HG03139 (cell line): ENCODE data around the gene NTN1.

ENCODE experiments used
- ATAC-seq: cut with Tn5 transposase; IDR thresholded peaks from one replicate; pipeline ENCODE4 v1.9.1; 2021; ENCODE audit not compliant: unreplicated experiment

Gene NTN1

DNA sequence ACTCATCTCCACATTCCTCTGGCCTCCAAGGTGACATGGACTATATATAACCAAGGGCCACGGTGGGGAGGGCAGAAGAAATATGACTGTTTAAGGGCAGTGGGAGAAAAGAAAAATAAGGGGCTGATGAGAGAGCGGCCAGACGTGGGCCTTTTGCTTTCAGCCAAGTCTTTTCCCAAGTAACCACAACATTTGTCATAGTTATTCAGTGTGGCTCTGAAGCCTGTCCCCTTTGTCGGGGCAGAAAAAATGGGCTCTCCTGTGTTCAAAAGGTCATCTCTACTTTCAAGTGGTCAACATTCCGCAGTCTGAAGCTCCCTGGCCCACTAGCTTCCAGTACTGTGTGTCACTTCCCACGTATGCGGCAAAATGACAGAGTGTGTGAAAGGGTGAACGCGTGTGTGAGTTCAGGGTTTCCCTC lies 245.4 kb downstream of the NTN1 start:
- ATAC-seq, result no peak

DNA sequence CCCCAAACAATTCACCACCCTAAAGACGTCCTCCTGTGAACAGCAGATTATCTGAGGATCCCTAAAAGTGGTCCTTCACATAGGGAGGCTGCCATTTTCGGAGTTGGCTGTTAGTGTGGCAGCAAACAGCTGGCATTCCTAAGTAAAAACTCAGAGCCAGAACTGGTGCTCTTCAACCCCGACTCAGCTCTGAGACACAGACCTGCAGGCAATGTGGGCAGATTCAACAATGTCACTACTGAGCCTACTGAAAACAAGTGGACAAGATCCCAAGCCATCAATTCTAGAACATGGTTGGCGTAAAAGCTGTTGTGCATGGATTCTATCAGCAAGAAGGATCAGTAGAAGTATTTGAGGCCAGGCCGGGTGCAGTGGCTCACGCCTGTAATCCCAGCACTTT lies 247.2 kb downstream of the NTN1 start:
- no peak for ATAC-seq

DNA sequence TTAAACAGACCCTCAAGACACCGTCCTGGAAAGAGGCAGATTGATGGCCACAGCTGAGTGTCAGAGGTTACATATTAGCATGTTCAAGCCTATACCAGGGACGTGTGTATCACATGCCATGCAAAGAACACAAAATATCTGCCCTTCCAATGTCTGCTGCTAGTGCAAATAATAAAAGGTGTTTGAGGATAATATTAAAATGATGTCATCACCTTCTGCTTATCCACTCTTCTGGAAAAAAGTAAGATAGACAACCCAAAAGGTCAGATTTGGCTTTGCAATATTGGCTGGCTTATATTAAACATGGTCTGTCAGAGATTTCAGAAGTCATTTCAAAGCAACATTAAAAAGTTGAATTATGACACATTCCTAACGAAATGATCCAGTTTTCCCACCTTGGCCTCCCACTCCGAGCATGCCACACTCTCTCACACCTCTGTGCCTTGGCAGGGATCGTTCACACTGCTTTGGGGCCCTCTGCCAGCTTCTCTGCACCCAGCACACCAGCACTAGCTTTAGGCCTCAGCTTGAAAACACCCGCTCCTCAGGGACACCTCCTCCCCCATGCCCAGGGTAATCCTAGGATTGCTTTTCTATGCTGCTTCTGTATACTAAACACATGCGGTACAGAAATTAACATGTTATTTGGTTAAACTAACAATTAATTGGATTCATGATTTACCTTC lies 248.2 kb downstream of the NTN1 start:
- no peak for ATAC-seq

DNA sequence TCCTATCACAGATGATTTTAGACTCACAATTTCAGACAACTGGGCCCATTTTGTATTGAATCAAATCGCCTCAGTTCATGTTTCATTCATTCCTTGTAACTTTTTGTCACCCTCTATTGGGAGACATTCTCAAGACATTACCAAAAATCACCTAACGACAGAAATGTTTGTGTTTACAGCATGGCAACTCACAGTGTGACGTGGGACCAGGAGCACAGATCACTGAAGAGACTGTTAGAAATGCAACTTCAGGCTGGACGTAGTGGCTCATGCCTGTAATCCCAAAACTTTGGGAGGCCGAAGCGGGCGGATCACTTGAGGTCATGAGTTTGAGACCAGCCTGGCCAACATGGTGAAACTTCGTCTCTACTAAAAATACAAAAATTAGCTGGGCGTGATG lies 249.6 kb downstream of the NTN1 start:
- ATAC-seq, result no peak

DNA sequence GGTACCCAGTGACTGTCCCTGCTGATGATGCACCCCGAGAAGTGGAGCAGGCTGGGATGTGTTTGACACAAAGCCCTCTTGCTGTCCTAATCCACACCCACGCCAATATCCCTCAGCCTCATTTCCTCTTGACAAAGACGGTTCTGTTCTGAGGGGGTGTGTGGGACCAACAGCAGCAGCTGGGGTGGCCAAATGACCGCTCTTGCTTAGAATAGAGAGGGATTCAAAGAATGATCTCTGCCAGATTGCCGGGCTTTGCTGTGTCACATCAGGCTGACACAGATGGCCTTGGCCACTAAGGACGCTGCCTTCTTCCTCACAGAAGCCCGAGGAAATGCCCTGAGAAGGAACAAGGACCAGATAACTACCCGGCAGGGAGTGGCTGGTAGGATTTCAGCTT lies 250.7 kb downstream of the NTN1 start:
- no peak for ATAC-seq

DNA sequence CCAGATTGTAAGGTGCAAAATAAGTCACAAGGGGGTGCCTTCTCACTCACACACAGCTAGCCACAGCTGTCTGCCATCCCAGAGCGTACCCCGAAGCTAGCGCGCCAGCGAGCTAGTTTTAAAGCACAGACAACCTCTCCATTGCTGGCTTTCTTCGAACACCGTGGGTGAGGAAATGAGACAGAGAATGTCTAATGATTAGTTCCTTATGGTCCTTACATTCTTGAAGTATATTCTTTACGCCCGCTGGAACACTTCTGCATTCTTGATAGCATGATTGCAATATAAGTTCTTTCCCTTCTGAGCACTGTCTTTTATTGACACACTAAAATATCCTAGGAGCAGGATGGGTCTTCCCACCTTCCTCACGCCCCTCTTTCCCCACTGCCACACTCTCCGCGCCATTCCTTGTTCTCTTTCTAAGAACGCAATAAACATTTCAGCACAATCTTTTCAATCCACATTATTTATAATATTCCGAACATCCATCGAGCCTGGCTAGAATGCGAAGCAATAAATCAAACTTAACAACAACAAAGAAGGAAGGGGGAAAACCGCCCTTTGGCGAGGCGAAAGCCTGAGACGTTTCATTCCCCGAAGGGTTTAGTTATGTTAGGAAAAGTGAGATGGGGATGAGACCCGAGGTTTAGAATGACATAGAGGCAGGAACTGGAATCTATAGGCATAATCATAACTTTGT lies 251.3 kb downstream of the NTN1 start:
- no peak for ATAC-seq

DNA sequence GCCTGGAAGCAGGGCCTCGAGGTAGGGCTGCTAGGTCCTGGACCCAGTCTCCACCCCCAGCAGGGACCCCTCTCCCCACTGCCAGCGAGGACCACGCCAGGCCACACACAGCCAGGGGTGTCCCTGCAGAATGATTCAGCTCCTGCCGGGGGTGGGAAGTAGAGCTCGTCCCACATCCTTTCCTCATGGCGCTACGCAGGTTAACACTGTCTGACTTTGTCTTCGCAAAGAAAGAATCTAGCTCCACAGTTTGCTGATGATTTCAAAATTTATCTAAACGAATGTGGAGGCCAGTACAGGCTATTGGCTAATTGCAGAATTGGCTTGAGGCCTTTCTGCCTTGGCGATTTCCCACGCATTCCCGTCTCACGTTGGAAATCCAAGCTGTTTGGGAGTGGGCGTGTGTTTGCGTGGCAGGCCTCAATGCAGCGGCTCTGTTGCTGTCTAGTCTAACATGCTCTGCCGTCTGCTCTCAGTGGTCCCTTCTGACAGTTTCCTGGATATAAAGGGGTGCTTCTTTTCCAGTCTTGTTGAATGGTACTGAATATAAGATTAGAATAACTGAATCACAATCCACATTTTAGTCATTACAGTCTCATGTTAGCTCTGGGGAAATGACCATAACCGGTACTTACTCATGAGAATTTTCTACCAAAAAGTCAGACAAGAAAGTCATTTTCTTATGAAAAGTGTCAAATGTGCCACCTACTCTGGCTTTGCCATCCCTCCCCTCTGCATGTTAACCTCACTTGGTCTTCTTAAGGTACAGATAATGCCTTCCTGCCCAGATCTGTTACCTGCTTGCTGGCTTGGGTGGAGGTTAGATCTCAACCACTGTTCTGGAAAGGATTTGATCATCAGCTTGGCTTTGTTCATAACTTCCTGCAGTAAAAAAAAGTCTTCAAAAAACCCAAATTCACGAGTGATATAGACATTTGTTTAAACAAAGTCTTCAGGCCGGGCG lies 252.4 kb downstream of the NTN1 start:
- ATAC-seq, result no peak

DNA sequence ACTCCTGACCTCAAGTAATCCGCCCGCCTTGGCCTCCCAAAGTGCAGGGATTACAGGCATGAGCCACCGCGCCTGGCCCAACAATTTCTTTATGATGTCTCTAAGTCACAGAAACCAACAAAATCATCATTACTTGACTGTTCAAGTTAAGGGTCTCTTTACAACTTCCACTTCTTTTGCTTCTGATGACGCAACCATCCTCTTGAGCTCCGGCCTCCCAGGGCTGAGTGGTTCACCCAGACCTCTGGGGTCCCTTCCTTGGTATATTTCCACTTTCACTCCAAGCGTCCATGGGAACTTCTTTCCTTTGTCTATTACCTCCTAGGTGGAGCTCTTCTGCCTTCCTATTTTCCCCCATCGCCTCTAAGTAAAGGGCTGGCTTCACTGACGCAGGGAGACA lies 253.7 kb downstream of the NTN1 start:
- ATAC-seq, result no peak

DNA sequence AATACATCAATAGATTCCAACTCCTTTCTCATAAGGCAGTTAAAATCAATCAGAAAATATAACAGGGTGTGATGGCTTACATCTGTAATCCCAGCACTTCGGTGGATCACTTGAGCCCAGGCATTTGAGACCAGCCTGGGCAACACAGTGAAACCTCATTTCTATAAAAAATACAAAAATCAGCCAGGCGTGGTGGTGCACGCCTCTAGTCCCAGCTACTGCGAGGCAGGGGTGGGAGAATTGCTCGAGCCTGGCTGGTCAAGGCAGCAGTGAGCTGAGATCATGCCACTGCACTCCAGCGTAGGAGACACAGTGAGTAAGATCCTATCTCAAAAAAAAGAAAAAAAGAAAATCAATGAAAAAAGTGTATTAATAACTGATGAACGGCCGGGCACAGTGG lies 258.6 kb downstream of the NTN1 start:
- ATAC-seq, result no peak

DNA sequence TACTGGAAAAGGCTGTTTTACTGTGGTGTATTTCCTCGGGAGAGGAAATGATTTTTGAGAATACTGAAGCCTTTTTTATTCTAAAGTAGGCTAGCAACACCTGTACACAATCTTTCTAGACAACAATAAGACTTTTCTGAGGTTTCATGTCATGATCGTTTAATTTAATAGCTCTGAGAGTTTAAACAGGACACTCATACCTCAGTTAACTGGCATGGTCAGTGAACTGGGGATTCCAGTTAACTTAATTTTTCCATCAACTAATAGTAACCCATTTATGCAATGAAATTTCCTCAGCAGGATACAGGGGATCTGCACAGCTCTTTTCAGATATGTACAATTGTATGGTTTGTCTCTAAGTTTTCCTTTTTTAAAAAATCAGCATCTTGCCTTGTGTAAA lies 262.6 kb downstream of the NTN1 start:
- ATAC-seq, result no peak

DNA sequence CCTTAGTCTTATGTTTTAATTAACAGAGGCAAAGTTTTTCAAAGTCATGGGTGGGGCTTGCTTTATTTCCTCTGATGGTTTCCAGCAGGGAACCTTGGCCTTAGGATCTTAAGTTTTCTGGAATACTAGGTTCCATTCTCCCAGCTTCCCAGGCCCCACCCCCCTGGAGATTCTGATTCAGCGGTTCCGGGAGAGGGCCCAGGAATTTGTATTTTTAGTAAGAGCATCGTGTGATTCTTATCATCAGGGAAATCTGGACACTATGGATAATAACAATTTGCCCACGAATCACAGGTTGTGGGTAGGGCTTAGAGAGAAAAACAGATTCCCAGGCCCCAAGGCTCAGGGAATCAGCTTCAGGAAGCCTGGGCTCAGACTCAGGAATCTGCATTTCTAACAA lies 263.6 kb downstream of the NTN1 start:
- no peak for ATAC-seq

DNA sequence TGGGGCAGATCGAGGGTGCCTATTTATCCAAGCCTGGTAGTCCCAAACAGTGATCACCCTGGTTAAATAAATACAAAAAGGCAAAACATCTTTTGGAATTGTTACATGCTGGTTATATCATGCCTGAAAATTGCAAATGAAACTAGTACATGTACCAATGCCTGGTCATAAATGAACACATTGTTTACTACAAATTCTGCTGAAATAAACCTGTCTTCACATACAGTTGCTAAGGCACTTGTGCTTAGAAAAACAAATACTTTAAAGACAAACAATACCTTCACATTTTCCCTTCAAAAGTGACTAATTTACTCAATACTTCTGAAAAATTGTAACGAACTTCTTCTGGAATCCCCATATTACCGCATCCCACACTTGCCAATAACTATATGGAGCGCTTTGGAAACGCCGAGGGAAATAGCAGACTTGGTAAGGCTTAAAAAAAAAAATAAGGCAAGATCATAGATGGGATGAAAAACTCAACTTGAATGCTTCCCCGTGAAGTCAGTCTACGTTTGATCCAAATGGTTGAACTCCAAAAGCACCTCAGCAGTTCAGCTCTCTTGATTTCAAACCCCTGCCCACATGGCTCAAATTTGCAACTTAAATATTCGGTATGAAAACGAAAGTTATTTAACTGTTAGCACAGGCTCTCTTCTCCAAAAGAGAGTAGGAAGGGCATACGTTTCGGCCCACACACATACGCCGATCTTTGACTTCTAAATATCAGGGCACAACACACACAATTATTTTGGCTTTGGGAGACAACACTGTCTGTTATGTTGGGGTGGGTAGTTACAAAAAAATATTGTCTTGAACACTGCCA lies 264.5 kb downstream of the NTN1 start:
- no peak for ATAC-seq

DNA sequence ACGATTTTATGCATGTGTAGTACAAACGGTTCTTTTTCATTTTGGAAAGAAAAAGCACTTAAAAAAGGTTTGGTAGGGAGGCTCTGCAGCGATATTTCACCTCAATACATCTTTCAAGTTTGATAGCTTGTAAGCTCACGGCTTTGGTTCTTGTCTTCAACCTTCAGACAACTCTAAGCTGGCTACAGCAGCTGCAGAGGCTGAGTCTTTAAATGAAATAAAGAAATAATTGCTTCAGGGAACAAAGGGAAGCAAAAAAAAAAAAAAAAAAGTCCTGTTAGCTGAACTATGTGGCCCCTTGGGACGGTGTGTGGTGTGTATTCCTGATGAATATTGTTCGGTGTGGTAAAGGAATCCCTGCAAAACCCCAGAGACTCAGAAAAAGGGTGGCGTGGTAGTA lies 265.1 kb downstream of the NTN1 start:
- ATAC-seq, result no peak

DNA sequence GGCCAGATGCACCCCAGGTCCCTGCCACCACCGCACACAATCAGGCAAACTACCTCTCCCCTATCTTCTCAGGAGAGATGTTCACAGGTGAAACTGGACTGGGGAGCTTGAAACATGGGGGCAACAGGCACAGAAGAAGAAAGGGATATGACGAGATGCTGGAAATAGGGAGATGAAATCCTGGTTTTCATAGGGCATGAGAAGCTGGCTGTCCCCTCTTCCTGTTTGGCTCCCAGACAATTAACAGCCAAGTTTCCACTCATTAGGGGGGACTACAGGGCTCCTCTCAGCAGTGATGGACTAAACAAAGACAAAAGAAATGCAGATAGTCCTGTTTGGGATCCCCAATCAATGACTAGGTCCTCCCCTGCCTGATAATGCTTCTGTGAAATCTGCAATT lies 266.0 kb downstream of the NTN1 start:
- ATAC-seq, result no peak

DNA sequence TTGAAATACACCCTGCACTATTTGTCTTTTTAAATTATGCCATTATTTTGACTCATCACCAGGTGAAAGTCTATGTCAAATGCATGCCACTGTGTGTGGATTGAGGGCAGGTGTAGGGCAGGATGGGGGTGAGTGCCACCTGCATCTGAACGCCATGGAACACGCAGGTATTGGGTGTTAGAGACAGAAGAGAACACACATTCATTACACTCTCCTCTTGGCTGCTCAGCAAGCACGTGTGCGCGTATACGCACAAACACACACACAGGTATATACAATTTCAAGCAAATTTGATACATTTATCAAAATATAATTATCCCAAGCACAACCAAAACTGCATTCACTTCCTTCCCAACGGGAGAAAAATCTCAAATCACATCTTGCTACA lies 268.9 kb downstream of the NTN1 start:
- ATAC-seq, result no peak

DNA sequence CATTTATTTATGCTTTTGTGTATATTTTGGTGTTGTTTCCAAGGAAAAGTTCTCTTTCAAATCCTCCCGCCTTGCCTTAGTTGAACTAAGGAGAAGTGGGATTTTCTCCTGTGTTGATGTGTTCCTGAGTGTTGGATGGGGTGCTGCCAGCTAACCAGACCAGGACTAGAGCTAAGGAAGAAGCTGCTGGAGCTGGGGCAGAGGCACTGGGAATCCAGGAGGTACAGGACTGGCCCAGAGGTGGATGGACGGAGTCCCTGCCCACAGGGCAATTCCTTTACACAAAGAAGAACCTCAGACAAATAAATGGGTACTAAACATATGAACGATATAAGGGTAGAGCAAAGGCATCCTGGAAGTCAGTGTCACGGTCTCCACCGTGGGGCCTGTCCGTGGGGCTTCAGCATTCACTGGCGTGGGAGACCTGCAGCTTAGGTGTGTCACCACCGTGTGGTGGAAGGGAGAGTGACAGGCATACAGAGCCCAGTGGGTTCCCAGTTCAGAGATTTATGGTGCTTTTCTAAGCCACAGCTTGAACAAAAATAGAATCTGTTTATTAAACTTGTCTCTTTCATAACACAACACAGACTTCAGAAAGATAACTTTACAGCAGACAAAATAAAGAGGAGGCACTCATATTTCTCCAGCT lies 270.7 kb downstream of the NTN1 start:
- no peak for ATAC-seq

DNA sequence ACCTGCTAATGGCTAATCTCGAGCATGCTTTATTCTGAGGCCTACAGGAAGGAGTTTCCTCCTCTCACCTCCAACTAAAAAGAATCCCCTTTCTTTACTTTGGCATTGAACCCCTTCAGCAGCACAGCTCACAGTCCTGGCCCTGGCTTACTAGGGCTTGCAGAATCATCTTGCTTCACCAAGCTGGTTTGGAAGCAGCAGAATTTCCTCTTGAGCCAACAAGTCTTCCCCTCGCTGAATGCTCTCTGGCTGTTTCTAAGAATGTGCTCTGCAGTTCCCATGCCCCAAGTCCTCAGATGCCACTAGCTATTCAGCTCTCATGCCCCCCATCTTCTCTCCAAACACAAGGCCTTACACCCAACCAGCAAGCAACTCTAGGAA lies 271.2 kb downstream of the NTN1 start:
- ATAC-seq, result no peak
